Measurements from ENCODE around the gene METTL27.

GRCh38 chr7:73831834-73832651, 10.3 kb downstream of the METTL27 start:
- TF ChIP-seq CTCF (IDR thresholded peaks at IDR 0.05; ENCODE audit: insufficient read depth, low read length) (no peak), POLR2AphosphoS5 (IDR thresholded peaks at IDR 0.05; ENCODE audit: low read depth) (no peak), REST (IDR thresholded peaks at IDR 0.05; ENCODE audit: insufficient replicate concordance, low read depth) (no peak), SPI1 (IDR thresholded peaks at IDR 0.05; ENCODE audit: borderline replicate concordance, low read depth) (no peak)
